K562 (cell line): Measurements from ENCODE around the gene RPUSD2. TPM values are rescaled to one million over a fixed set of nuclear protein-coding genes. Genes with fewer than 3 reads are reported as not detected.

Source experiments
- DNMT1 ChIP-seq: fragments of 450-650 bp; IDR thresholded peaks from 2 replicates; pipeline ENCODE4 v1.6.1; 2016; ENCODE audit warnings: antibody characterized with exemption, mild to moderate bottlenecking
- FOXK2 ChIP-seq, 2 experiments: fragments of 450-650 bp; IDR thresholded peaks in 1 of 2; conservative IDR thresholded peaks in 1 of 2; 2 replicates each; pipeline ENCODE4 v1.6.1; 2016; ENCODE audit warnings: low read depth in 2 of 2, mild to moderate bottlenecking in 1 of 2
- HLTF ChIP-seq: fragments of 450-650 bp; IDR thresholded peaks from 2 replicates; pipeline ENCODE4 v1.6.1; 2016
- NFYB ChIP-seq: IDR thresholded peaks from 2 replicates; pipeline ENCODE4 v1.6.1; 2011; ENCODE audit warnings: mild to moderate bottlenecking, moderate library complexity; ENCODE audit not compliant: insufficient read length; ENCODE audit errors: extremely low read depth
- XRCC4 ChIP-seq: IDR thresholded peaks from one replicate; pipeline ENCODE4 v1.6.1; 2011; ENCODE audit not compliant: insufficient read depth, insufficient read length; ENCODE audit errors: extremely low read depth
- ZFX ChIP-seq: sonication (generic); formaldehyde crosslinking; IDR thresholded peaks from 2 replicates; pipeline ENCODE4 v1.8.0; 2022; ENCODE audit warnings: mild to moderate bottlenecking, missing genetic modification reagents, moderate library complexity
- ZNF77 ChIP-seq: fragments of 250-450 bp; sonication (Bioruptor Pico); IDR thresholded peaks from 2 replicates; pipeline ENCODE4 v1.5.0; 2020
- ZNF785 ChIP-seq: fragments of 250-450 bp; sonication (Bioruptor Pico); IDR thresholded peaks from 2 replicates; pipeline ENCODE4 v1.4.0; 2020; ENCODE audit warnings: mild to moderate bottlenecking
- polyA plus RNA-seq, 8 experiments: library from polyadenylated mRNA; depleted of rRNA in 4 of 8; stranded (reverse) in 5 of 8; unstranded in 3 of 8; fragments of >200 nt; fragmentation: Nextera tagmentation in 2 of 8; fragmentation: Illumina TruSeq in 1 of 8; extraction: Ambion mirVana in 2 of 8; extraction: Trizol in 1 of 8; gene quantifications; 2 replicates each; pipeline versions ENCODE4 v1.2.1 to v1.2.3, GENCODE V29; 2011 to 2014; ENCODE audit warnings: inconsistent platforms in 1 of 8, missing spikeins in 1 of 8
- total RNA-seq, 7 experiments: library from RNA; depleted of rRNA in 6 of 7; stranded (reverse); fragments of >200 nt in 6 of 7; fragmentation: Illumina TruSeq in 2 of 7; extraction: Trizol in 2 of 7; gene quantifications; 2 replicates each; pipeline versions ENCODE4 v1.2.1 to v1.2.3, GENCODE V29; 2011 to 2021; ENCODE audit warnings: low replicate concordance in 1 of 7
- TF ChIP-seq, protein P1 (sequence below), 2 experiments: fragments of 450-650 bp; IDR thresholded peaks; 2 replicates each; pipeline ENCODE4 v1.6.1; 2018; ENCODE audit warnings: mild to moderate bottlenecking in 2 of 2, low read depth in 1 of 2; ENCODE audit not compliant: partially characterized antibody in 2 of 2
- TF ChIP-seq, protein P2 (sequence below), 2 experiments: IDR thresholded peaks; 2 replicates each; pipeline ENCODE4 v1.6.1; 2012; ENCODE audit warnings: improper control_type of control experiment in 2 of 2, low read depth in 2 of 2, low read length in 2 of 2, borderline replicate concordance in 1 of 2
- TF ChIP-seq, protein P3 (sequence below): fragments of 450-650 bp; formaldehyde crosslinking; IDR thresholded peaks from 2 replicates; pipeline ENCODE4 v1.4.0; 2022; ENCODE audit warnings: missing genetic modification characterization
- TF ChIP-seq, protein P4 (sequence below): fragments of 450-650 bp; IDR thresholded peaks from 2 replicates; pipeline ENCODE4 v1.7.0; 2016; ENCODE audit warnings: borderline replicate concordance
- TF ChIP-seq, protein P5 (sequence below): sonication (generic); formaldehyde crosslinking; IDR thresholded peaks from 2 replicates; pipeline ENCODE4 v1.9.0; 2022; ENCODE audit warnings: mild to moderate bottlenecking, missing genetic modification reagents

Gene RPUSD2
- total and polyA plus RNA-seq, 9 of the 15 experiments (the other 6 are each of a cell fraction or from before 2014, with no cell fraction given): 3.7 to 30.2 (median 14.3) TPM

DNA sequence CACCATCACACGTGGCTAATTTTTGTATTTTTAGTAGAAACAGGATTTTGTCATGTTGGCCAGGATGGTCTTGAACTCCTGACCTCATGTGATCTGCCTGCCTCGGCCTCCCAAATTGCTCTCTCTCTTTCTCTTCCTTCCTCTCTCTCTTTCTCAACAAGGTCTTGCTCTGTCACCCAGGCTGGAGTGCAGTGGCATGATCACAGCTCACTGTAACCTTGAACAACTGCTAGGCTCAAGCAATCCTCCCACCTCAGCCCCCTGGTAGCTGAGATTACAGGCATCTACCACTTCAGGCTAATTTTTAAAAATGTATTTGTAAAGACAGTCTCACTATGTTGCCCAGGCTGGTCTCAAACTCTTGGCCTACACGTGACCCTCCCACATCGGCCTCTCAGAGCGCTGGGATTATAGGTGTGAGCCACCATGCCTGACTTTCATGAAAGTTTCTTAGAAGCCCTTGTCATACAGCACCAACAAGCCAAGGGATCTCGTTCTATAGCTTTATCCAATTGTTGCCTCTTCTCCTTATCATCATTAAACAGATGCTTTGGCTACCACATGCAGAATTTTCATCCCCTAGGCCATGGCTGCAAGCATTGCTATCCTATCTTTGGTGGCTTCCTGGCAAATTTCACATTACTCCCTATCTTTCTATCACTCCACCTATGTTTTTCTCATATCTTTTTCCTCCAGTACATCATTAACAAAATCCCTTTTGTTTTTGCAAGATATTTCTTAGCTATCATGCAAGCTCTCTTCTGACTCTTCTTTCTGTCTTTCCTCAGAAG lies 10.0 kb upstream of the RPUSD2 start (continued):
- TF ChIP-seq, protein P1, sequence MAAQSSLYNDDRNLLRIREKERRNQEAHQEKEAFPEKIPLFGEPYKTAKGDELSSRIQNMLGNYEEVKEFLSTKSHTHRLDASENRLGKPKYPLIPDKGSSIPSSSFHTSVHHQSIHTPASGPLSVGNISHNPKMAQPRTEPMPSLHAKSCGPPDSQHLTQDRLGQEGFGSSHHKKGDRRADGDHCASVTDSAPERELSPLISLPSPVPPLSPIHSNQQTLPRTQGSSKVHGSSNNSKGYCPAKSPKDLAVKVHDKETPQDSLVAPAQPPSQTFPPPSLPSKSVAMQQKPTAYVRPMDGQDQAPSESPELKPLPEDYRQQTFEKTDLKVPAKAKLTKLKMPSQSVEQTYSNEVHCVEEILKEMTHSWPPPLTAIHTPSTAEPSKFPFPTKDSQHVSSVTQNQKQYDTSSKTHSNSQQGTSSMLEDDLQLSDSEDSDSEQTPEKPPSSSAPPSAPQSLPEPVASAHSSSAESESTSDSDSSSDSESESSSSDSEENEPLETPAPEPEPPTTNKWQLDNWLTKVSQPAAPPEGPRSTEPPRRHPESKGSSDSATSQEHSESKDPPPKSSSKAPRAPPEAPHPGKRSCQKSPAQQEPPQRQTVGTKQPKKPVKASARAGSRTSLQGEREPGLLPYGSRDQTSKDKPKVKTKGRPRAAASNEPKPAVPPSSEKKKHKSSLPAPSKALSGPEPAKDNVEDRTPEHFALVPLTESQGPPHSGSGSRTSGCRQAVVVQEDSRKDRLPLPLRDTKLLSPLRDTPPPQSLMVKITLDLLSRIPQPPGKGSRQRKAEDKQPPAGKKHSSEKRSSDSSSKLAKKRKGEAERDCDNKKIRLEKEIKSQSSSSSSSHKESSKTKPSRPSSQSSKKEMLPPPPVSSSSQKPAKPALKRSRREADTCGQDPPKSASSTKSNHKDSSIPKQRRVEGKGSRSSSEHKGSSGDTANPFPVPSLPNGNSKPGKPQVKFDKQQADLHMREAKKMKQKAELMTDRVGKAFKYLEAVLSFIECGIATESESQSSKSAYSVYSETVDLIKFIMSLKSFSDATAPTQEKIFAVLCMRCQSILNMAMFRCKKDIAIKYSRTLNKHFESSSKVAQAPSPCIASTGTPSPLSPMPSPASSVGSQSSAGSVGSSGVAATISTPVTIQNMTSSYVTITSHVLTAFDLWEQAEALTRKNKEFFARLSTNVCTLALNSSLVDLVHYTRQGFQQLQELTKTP (IDR thresholded peaks at IDR 0.05; ENCODE audit: low read depth in 1 of 2, partially characterized antibody in 2 of 2): no peak
- no peak for TF ChIP-seq ZNF77
- TF ChIP-seq XRCC4: no peak
- no peak for TF ChIP-seq DNMT1
- no peak for TF ChIP-seq NFYB
- TF ChIP-seq FOXK2 (conservative IDR thresholded peaks at IDR 0.05 in 1 of 2, IDR thresholded peaks at IDR 0.05 in 1 of 2; ENCODE audit: low read depth in 2 of 2): 0 out of 4 replicates have a peak, but pooled peaks of 1 of the 2 experiments have one; percentile 19
- TF ChIP-seq, protein P2, sequence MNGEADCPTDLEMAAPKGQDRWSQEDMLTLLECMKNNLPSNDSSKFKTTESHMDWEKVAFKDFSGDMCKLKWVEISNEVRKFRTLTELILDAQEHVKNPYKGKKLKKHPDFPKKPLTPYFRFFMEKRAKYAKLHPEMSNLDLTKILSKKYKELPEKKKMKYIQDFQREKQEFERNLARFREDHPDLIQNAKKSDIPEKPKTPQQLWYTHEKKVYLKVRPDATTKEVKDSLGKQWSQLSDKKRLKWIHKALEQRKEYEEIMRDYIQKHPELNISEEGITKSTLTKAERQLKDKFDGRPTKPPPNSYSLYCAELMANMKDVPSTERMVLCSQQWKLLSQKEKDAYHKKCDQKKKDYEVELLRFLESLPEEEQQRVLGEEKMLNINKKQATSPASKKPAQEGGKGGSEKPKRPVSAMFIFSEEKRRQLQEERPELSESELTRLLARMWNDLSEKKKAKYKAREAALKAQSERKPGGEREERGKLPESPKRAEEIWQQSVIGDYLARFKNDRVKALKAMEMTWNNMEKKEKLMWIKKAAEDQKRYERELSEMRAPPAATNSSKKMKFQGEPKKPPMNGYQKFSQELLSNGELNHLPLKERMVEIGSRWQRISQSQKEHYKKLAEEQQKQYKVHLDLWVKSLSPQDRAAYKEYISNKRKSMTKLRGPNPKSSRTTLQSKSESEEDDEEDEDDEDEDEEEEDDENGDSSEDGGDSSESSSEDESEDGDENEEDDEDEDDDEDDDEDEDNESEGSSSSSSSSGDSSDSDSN (IDR thresholded peaks at IDR 0.05; ENCODE audit: borderline replicate concordance in 1 of 2, low read depth in 2 of 2, low read length in 2 of 2): no peak
- TF ChIP-seq, protein P3, sequence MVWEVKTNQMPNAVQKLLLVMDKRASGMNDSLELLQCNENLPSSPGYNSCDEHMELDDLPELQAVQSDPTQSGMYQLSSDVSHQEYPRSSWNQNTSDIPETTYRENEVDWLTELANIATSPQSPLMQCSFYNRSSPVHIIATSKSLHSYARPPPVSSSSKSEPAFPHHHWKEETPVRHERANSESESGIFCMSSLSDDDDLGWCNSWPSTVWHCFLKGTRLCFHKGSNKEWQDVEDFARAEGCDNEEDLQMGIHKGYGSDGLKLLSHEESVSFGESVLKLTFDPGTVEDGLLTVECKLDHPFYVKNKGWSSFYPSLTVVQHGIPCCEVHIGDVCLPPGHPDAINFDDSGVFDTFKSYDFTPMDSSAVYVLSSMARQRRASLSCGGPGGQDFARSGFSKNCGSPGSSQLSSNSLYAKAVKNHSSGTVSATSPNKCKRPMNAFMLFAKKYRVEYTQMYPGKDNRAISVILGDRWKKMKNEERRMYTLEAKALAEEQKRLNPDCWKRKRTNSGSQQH: no peak
- TF ChIP-seq, protein P4, sequence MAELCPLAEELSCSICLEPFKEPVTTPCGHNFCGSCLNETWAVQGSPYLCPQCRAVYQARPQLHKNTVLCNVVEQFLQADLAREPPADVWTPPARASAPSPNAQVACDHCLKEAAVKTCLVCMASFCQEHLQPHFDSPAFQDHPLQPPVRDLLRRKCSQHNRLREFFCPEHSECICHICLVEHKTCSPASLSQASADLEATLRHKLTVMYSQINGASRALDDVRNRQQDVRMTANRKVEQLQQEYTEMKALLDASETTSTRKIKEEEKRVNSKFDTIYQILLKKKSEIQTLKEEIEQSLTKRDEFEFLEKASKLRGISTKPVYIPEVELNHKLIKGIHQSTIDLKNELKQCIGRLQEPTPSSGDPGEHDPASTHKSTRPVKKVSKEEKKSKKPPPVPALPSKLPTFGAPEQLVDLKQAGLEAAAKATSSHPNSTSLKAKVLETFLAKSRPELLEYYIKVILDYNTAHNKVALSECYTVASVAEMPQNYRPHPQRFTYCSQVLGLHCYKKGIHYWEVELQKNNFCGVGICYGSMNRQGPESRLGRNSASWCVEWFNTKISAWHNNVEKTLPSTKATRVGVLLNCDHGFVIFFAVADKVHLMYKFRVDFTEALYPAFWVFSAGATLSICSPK: no peak
- TF ChIP-seq, protein P5, sequence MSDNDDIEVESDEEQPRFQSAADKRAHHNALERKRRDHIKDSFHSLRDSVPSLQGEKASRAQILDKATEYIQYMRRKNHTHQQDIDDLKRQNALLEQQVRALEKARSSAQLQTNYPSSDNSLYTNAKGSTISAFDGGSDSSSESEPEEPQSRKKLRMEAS (CRISPR knock-in tag): peak; percentile 62; the same call in 1 of the 2 replicates
- TF ChIP-seq HLTF: peak; percentile 77
- no peak for TF ChIP-seq ZNF785 (CRISPR knock-in tag)
- no peak for TF ChIP-seq ZFX (CRISPR knock-in tag)
